ENCODE results near the gene ADGRG6. TPM values are rescaled to one million over a fixed set of nuclear protein-coding genes. Genes with fewer than 3 reads are reported as not detected.

Gene ADGRG6
- total and polyA plus RNA-seq, 3 donors from 2014 or later, result 5.1 to 10.6 (median 7.2) TPM

- Histone ChIP-seq H3K27ac (no peak overlapping the region), H3K4me3 (no peak overlapping the region), H3K9me3 (no peaks in the 10 kb centered on the region), H3K27me3 (no peaks in the 10 kb centered on the region), H3K4me1 (no peaks in the 10 kb centered on the region), H3K36me3 (ENCODE audit: low read depth, missing control alignments) (no peaks in the 10 kb centered on the region)
- TF ChIP-seq POLR2A (IDR thresholded peaks at IDR 0.05) (no peak), CTCF (IDR thresholded peaks at IDR 0.05) (no peak)
- intact Hi-C loops (cut with DNase I; ENCODE audit: low total_unique reads), result no loop called here
- 89 to 93% methylated on average over 8 of the region's 8 CpGs for WGBS, 2 donors
- DNase-seq, result no peak
Measured at GRCh38 chr6:142258757-142259156, 43.0 kb upstream of the ADGRG6 start.

- Histone ChIP-seq H3K4me1 (no peaks in the 10 kb centered on the region), H3K4me3 (no peak overlapping the region), H3K27ac (no peak overlapping the region), H3K36me3 (ENCODE audit: low read depth, missing control alignments) (no peaks in the 10 kb centered on the region), H3K27me3 (no peaks in the 10 kb centered on the region), H3K9me3 (no peaks in the 10 kb centered on the region)
- TF ChIP-seq CTCF (IDR thresholded peaks at IDR 0.05) (no peak), POLR2A (IDR thresholded peaks at IDR 0.05) (no peak)
- intact Hi-C loops (cut with DNase I; ENCODE audit: low total_unique reads), result no loop called here
- DNase-seq, result no peak
- 73 to 79% methylated on average over 3 of the region's 3 CpGs for WGBS, 2 donors
Measured at GRCh38 chr6:142260748-142261147, 41.1 kb upstream of the ADGRG6 start.

GRCh38 chr6:142262231-142262630 lies 39.6 kb upstream of the ADGRG6 start:
- DNase-seq, result no peak
- Histone ChIP-seq H3K27ac (no peak overlapping the region), H3K36me3 (ENCODE audit: low read depth, missing control alignments) (no peaks in the 10 kb centered on the region), H3K4me3 (no peak overlapping the region), H3K9me3 (no peaks in the 10 kb centered on the region), H3K27me3 (no peaks in the 10 kb centered on the region), H3K4me1 (no peaks in the 10 kb centered on the region)
- TF ChIP-seq CTCF (IDR thresholded peaks at IDR 0.05) (no peak), POLR2A (IDR thresholded peaks at IDR 0.05) (no peak)
- intact Hi-C loops (cut with DNase I; ENCODE audit: low total_unique reads), result no loop called here

- TF ChIP-seq CTCF (IDR thresholded peaks at IDR 0.05) (no peak), POLR2A (IDR thresholded peaks at IDR 0.05) (no peak)
- Histone ChIP-seq H3K4me3 (no peak overlapping the region), H3K27me3 (no peaks in the 10 kb centered on the region), H3K27ac (no peak overlapping the region), H3K4me1 (no peaks in the 10 kb centered on the region), H3K36me3 (ENCODE audit: low read depth, missing control alignments) (no peaks in the 10 kb centered on the region), H3K9me3 (no peaks in the 10 kb centered on the region)
- intact Hi-C loops (cut with DNase I; ENCODE audit: low total_unique reads), result no loop called here
- 88 to 98% methylated on average over 1 of the region's 1 CpG for WGBS, 2 donors
- no peak for DNase-seq
Measured at GRCh38 chr6:142265476-142265875, 36.3 kb upstream of the ADGRG6 start.

- no peaks in the 10 kb centered on the region for H3K4me1 ChIP-seq
- H3K27me3 ChIP-seq, result no peaks in the 10 kb centered on the region
- H3K4me3 ChIP-seq, result no peak overlapping the region
- TF ChIP-seq CTCF (IDR thresholded peaks at IDR 0.05) (no peak), POLR2A (IDR thresholded peaks at IDR 0.05) (no peak)
- DNase-seq, result no peak
- H3K9me3 ChIP-seq, result no peaks in the 10 kb centered on the region
- intact Hi-C loops (cut with DNase I; ENCODE audit: low total_unique reads), result no loop called here
- no peak overlapping the region for H3K27ac ChIP-seq
- 74 to 77% methylated on average over 4 of the region's 4 CpGs for WGBS, 2 donors
- no peaks in the 10 kb centered on the region for H3K36me3 ChIP-seq (ENCODE audit: low read depth, missing control alignments)
Measured at GRCh38 chr6:142266060-142266459, 35.7 kb upstream of the ADGRG6 start.
